NCI-H774 (cell line): ENCODE measurements around the gene TSHZ3.

Experiments used
- DNase-seq: peaks from one replicate; lab custom pipeline; 2025; lab: John Stamatoyannopoulos, UW

Gene TSHZ3

GRCh38 chr19:31334849-31335624 is 14.2 kb downstream of the TSHZ3 start:
- DNase-seq, result no peak

GRCh38 chr19:31334101-31334848 is 15.0 kb downstream of the TSHZ3 start:
- DNase-seq, result no peak

- DNase-seq, result no peak
Measured at GRCh38 chr19:31332096-31332495, 17.1 kb downstream of the TSHZ3 start.

- DNase-seq, result no peak
Measured at GRCh38 chr19:31331536-31331935, 17.7 kb downstream of the TSHZ3 start.

- no peak for DNase-seq
Measured at GRCh38 chr19:31330761-31331160, 18.5 kb downstream of the TSHZ3 start.

- DNase-seq, result no peak
Measured at GRCh38 chr19:31330237-31330636, 19.0 kb downstream of the TSHZ3 start.

- DNase-seq, result no peak
Measured at GRCh38 chr19:31329819-31330218, 19.4 kb downstream of the TSHZ3 start.

GRCh38 chr19:31328238-31328637 is 21.0 kb downstream of the TSHZ3 start:
- DNase-seq, result no peak

GRCh38 chr19:31326329-31327028 is 22.8 kb downstream of the TSHZ3 start:
- DNase-seq, result no peak

- no peak for DNase-seq
Measured at GRCh38 chr19:31325342-31325741, 23.9 kb downstream of the TSHZ3 start.

- DNase-seq, result no peak
Measured at GRCh38 chr19:31319465-31319864, 29.8 kb downstream of the TSHZ3 start.

GRCh38 chr19:31318790-31319425 is 30.3 kb downstream of the TSHZ3 start:
- DNase-seq, result no peak

GRCh38 chr19:31317570-31317969 is 31.7 kb downstream of the TSHZ3 start:
- DNase-seq, result no peak

GRCh38 chr19:31317093-31317492 is 32.1 kb downstream of the TSHZ3 start:
- DNase-seq, result no peak

GRCh38 chr19:31316201-31316951 is 32.9 kb downstream of the TSHZ3 start:
- DNase-seq, result no peak

GRCh38 chr19:31315652-31316051 is 33.6 kb downstream of the TSHZ3 start:
- DNase-seq, result no peak

GRCh38 chr19:31314849-31315629 is 34.2 kb downstream of the TSHZ3 start:
- DNase-seq, result no peak

GRCh38 chr19:31314156-31314555 is 35.1 kb downstream of the TSHZ3 start:
- DNase-seq, result no peak

- DNase-seq, result no peak
Measured at GRCh38 chr19:31313291-31314030, 35.8 kb downstream of the TSHZ3 start.

GRCh38 chr19:31312677-31313244 is 36.5 kb downstream of the TSHZ3 start:
- no peak for DNase-seq
